ENCODE results near the gene NDUFA12. TPM values are rescaled to one million over a fixed set of nuclear protein-coding genes. Genes with fewer than 3 reads are reported as not detected.

Gene NDUFA12
- total RNA-seq, 6 experiments from 2014 or later = 104 to 149 (median 140) TPM

DNA sequence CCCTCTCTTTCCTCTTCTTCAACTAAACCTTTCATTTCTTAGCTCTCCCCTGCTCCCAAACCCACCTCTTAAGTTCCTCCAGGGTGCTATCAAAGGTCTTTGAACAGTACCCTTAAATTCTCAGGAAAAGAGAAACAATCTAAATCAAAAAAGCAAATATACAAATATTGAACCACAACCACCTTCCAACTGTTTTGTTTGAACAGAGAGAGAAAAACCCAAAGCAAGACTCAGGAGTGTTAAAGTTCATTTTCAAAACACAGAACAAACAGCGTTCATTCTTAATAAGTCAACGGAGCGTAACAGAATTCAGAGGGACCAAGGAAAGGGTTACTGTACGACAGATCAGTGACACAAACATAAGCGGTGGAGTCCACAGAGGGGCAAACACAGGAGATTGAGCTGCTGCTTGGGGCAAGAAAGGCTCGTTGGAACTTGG is 73.3 kb downstream of the NDUFA12 start:
- TF ChIP-seq, protein P1, sequence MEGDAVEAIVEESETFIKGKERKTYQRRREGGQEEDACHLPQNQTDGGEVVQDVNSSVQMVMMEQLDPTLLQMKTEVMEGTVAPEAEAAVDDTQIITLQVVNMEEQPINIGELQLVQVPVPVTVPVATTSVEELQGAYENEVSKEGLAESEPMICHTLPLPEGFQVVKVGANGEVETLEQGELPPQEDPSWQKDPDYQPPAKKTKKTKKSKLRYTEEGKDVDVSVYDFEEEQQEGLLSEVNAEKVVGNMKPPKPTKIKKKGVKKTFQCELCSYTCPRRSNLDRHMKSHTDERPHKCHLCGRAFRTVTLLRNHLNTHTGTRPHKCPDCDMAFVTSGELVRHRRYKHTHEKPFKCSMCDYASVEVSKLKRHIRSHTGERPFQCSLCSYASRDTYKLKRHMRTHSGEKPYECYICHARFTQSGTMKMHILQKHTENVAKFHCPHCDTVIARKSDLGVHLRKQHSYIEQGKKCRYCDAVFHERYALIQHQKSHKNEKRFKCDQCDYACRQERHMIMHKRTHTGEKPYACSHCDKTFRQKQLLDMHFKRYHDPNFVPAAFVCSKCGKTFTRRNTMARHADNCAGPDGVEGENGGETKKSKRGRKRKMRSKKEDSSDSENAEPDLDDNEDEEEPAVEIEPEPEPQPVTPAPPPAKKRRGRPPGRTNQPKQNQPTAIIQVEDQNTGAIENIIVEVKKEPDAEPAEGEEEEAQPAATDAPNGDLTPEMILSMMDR (IDR thresholded peaks at IDR 0.05) = no peak
- no peak overlapping the region for H3K27ac Mint-ChIP-seq
- no peaks in the 10 kb centered on the region for H3K9me3 Mint-ChIP-seq
- no peaks in the 10 kb centered on the region for H3K4me1 Mint-ChIP-seq (ENCODE audit: low read depth)
- H3K4me3 Mint-ChIP-seq = no peak overlapping the region
- no peak for DNase-seq
- peaks cover 1% of the 10 kb centered on the region for H3K27me3 Mint-ChIP-seq (ENCODE audit: insufficient read depth)
- H3K36me3 Mint-ChIP-seq (ENCODE audit: low read depth) = no peaks in the 10 kb centered on the region

DNA sequence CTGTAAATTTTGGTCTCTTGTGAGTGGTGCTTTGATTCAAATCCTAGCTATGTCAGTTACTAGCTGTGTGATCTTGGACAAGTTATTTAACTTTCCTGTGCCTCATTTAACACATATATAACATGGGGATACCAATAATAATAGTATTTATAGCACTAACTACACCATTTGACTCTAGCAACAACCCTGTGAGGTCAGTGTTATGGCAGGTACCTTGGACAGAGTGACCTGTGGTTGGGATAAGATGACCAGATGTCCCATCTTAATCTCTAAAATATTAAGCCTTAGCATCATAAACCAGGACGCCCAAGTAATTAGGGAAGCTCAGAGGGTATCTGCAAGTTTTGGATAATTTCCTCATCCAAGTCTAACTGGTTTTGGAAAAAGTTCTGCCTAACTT is 73.7 kb downstream of the NDUFA12 start:
- TF ChIP-seq, protein P1 (IDR thresholded peaks at IDR 0.05) = no peak
- Mint-ChIP-seq H3K4me3 (no peak overlapping the region), H3K36me3 (ENCODE audit: low read depth) (no peaks in the 10 kb centered on the region), H3K27ac (no peak overlapping the region), H3K9me3 (no peaks in the 10 kb centered on the region), H3K27me3 (ENCODE audit: insufficient read depth) (peaks cover 1% of the 10 kb centered on the region), H3K4me1 (ENCODE audit: low read depth) (no peaks in the 10 kb centered on the region)
- DNase-seq = no peak

DNA sequence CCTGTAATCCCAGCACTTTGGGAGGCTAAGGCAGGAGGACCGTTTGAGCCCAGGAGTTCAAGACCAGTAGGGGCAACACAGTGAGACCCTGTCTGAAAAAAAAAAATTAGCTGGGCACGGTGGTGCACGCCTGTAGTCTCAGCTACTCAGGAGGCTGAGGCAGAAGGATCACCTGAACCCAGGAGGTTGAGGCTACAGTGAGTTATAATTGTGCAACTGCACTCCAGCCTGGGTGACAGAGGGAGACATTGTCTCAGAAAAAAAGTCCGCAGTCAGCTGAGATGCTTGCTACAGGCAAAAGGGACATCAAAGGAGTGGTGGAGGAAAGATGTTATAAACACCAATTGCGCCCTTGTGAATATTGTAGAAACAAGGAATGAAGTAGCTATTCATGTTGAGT is 77.8 kb downstream of the NDUFA12 start:
- no peak for DNase-seq
- Mint-ChIP-seq H3K4me3 (no peak overlapping the region), H3K9me3 (no peaks in the 10 kb centered on the region), H3K27me3 (ENCODE audit: insufficient read depth) (no peaks in the 10 kb centered on the region; the same call in 1 of the 2 replicates), H3K36me3 (ENCODE audit: low read depth) (no peaks in the 10 kb centered on the region), H3K4me1 (ENCODE audit: low read depth) (no peaks in the 10 kb centered on the region), H3K27ac (no peak overlapping the region)
- TF ChIP-seq, protein P1 (IDR thresholded peaks at IDR 0.05) = no peak

DNA sequence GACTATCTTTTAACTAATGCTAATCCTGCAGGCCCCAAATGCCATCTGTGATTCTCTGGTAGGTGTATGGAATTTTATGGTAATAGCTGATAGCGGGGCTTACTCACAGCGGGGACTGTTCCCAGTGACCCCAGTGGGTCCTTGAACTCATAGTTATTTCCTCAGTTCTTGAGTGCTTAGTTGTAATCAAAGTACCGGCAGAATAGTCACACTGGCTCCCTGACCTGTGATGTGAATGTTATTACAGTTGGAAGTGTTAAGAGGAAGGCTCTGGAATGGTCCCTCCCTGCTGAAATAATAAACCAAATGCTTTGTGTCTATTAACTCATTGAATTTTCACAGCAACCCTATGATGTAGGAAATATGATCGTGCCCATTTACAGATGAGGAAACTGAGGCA is 78.3 kb downstream of the NDUFA12 start:
- H3K9me3 Mint-ChIP-seq = no peaks in the 10 kb centered on the region
- no peak for DNase-seq
- no peak overlapping the region for H3K27ac Mint-ChIP-seq
- no peaks in the 10 kb centered on the region; the same call in 1 of the 2 replicates for H3K27me3 Mint-ChIP-seq (ENCODE audit: insufficient read depth)
- no peak overlapping the region for H3K4me3 Mint-ChIP-seq
- no peaks in the 10 kb centered on the region for H3K36me3 Mint-ChIP-seq (ENCODE audit: low read depth)
- H3K4me1 Mint-ChIP-seq (ENCODE audit: low read depth) = no peaks in the 10 kb centered on the region
- TF ChIP-seq, protein P1 (IDR thresholded peaks at IDR 0.05) = no peak

DNA sequence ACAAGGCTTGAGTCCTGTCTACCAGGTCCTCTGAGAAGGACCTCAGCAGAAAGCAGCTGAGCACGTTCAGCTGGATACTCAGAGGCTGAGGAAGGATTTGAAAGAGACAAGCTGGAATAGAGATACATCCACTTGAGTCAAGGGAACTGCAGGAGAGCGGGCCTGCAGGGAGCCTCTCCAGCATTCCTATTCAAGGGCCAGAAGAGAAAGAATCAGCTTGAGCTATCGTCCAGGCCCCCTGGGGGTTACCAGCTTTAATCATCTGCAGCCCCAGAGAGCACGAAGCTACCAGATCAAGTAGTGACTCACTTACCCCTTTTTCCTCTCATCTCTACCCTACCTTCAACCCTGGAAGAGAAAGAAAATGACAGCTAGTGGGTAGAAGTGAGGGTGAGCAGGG is 80.9 kb downstream of the NDUFA12 start:
- DNase-seq = no peak
- no peaks in the 10 kb centered on the region for H3K36me3 Mint-ChIP-seq (ENCODE audit: low read depth)
- no peak overlapping the region for H3K27ac Mint-ChIP-seq
- TF ChIP-seq, protein P1 (IDR thresholded peaks at IDR 0.05) = no peak
- no peaks in the 10 kb centered on the region for H3K4me1 Mint-ChIP-seq (ENCODE audit: low read depth)
- peaks cover 2% of the 10 kb centered on the region for H3K27me3 Mint-ChIP-seq (ENCODE audit: insufficient read depth)
- H3K4me3 Mint-ChIP-seq = no peak overlapping the region
- H3K9me3 Mint-ChIP-seq = no peaks in the 10 kb centered on the region

Other genes with a start within 250 kb of the NDUFA12 start
- gene NR2C1, start 69.9 kb upstream of the NDUFA12 start, total RNA-seq (2021; fragmentation: NEBNext Ultra II Directional; extraction: Animal tissue kit (Norgen Biotek cat#: 25700)) = 10 to 100 TPM; 15.3 to 25.8 (median 19.7) TPM
- 1 to 10 TPM; 5.5 to 6.6 (median 6.0) TPM for gene FGD6, start 213.8 kb upstream of the NDUFA12 start, total RNA-seq (2021; fragmentation: NEBNext Ultra II Directional; extraction: Animal tissue kit (Norgen Biotek cat#: 25700))
- gene VEZT, start 214.1 kb upstream of the NDUFA12 start, total RNA-seq (2021; fragmentation: NEBNext Ultra II Directional; extraction: Animal tissue kit (Norgen Biotek cat#: 25700)) = 10 to 100 TPM; 61.8 to 69.0 (median 66.2) TPM